Peyer's patch (tissue), 4 donors: ENCODE results near the gene CD40. TPM values are rescaled to one million over a fixed set of nuclear protein-coding genes. Genes with fewer than 3 reads are reported as not detected.

Experiments used
- DNase-seq, 3 donors: peaks; one replicate each; pipeline ENCODE4 v3.0.0-alpha.2; 2017 to 2019
- H3K27ac ChIP-seq, 4 donors: fragments of 200-600 bp; sonication (generic); one replicate each; pipeline ENCODE4 v1.5.1; 2016 to 2019
- H3K27me3 ChIP-seq, 2 donors: fragments of 200-600 bp; sonication (generic); one replicate each; pipeline ENCODE4 v1.5.1; 2019
- H3K36me3 ChIP-seq, 3 donors: fragments of 200-600 bp; sonication (generic); one replicate each; pipeline ENCODE4 v1.5.1; 2016 to 2019
- H3K4me1 ChIP-seq, 4 donors: fragments of 200-600 bp; sonication (generic); one replicate each; pipeline ENCODE4 v1.5.1; 2016 to 2019
- H3K4me3 ChIP-seq, 4 donors: fragments of 200-600 bp; sonication (generic); 1 replicate in 3 of 4; 2 replicates in 1 of 4; pipeline ENCODE4 v1.5.1; 2016 to 2019; ENCODE audit warnings: mild to moderate bottlenecking in 1 of 4
- H3K9me3 ChIP-seq, 4 donors: fragments of 200-600 bp; sonication (generic); one replicate each; pipeline ENCODE4 v1.5.1; 2016 to 2019; ENCODE audit warnings: mild to moderate bottlenecking in 1 of 4
- POLR2A ChIP-seq, 2 donors: fragments of 450-650 bp; IDR thresholded peaks; one replicate each; pipeline ENCODE4 v1.5.1; 2017; ENCODE audit warnings: antibody characterized with exemption in 2 of 2, mild to moderate bottlenecking in 2 of 2, moderate library complexity in 2 of 2
- total RNA-seq, 4 donors: library from RNA; depleted of rRNA; stranded (reverse); fragments of >200 nt; gene quantifications; one replicate each; pipeline ENCODE4 v1.1.0, GENCODE V29; 2016
- TF ChIP-seq, protein P1 (sequence below), 6 experiments: fragments of 450-650 bp in 4 of 6; fragments of 200-600 bp in 2 of 6; sonication (generic) in 1 of 6; IDR thresholded peaks; one replicate each; pipeline ENCODE4 v1.5.1; 2017 to 2019; ENCODE audit warnings: antibody characterized with exemption in 6 of 6, mild to moderate bottlenecking in 3 of 6, moderate library complexity in 1 of 6

CD40 gene
- total RNA-seq, 4 donors from 2014 or later: 1.6 to 17.6 (median 9.3) TPM

DNA sequence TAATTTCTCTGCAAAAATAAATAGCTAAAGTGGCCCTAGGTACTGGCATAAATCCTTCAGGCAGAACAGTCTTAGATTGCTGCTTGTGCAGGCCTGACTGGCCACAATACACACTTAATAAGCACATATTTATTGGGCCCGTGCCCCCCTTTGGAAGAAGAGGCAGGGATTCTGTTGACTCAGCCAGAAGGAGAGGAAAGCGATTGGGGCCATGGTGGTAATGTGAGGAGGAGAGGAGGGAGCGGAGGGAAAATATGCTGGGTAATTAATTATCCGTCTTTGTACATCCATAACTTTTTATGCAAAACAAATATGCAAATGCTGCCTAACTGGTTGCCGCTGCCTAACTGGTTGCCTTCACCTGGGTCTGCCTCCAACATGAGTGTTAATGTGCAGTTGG lies 36.2 kb downstream of the CD40 start:
- no peak for DNase-seq
- Histone ChIP-seq H3K4me1 (no peaks in the 10 kb centered on the region), H3K27ac (no peak overlapping the region), H3K4me3 (no peak overlapping the region), H3K9me3 (no peaks in the 10 kb centered on the region), H3K27me3 (no peaks in the 10 kb centered on the region), H3K36me3 (no peaks in the 10 kb centered on the region)
- TF ChIP-seq POLR2A (IDR thresholded peaks at IDR 0.05): no peak
- TF ChIP-seq, protein P1, sequence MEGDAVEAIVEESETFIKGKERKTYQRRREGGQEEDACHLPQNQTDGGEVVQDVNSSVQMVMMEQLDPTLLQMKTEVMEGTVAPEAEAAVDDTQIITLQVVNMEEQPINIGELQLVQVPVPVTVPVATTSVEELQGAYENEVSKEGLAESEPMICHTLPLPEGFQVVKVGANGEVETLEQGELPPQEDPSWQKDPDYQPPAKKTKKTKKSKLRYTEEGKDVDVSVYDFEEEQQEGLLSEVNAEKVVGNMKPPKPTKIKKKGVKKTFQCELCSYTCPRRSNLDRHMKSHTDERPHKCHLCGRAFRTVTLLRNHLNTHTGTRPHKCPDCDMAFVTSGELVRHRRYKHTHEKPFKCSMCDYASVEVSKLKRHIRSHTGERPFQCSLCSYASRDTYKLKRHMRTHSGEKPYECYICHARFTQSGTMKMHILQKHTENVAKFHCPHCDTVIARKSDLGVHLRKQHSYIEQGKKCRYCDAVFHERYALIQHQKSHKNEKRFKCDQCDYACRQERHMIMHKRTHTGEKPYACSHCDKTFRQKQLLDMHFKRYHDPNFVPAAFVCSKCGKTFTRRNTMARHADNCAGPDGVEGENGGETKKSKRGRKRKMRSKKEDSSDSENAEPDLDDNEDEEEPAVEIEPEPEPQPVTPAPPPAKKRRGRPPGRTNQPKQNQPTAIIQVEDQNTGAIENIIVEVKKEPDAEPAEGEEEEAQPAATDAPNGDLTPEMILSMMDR (IDR thresholded peaks at IDR 0.05): no peak

DNA sequence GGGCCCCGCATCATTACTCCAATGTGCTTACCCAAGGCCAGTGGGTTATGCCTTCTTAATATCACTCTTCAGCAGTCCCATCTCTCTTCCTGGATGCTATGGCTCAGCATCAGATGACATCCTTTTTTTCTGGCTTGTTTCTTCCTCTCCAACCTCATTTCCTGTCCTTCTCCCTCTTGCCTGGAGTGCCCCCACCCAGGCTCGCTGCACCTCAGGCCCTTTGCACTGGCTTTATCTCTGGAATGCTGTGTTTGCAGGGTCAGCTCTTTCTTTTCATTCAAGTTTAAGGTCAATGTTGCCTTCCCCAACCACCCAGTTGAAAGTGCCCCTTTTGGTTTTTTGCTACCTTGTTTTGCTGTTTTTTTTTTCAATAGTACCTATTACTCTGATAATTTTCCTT lies 36.7 kb downstream of the CD40 start:
- TF ChIP-seq POLR2A (IDR thresholded peaks at IDR 0.05): no peak
- TF ChIP-seq, protein P1 (IDR thresholded peaks at IDR 0.05): no peak
- H3K27me3 ChIP-seq: no peaks in the 10 kb centered on the region
- H3K9me3 ChIP-seq: no peaks in the 10 kb centered on the region
- H3K27ac ChIP-seq: no peak overlapping the region
- no peaks in the 10 kb centered on the region for H3K4me1 ChIP-seq
- no peak for DNase-seq
- H3K36me3 ChIP-seq: no peaks in the 10 kb centered on the region
- no peak overlapping the region for H3K4me3 ChIP-seq

DNA sequence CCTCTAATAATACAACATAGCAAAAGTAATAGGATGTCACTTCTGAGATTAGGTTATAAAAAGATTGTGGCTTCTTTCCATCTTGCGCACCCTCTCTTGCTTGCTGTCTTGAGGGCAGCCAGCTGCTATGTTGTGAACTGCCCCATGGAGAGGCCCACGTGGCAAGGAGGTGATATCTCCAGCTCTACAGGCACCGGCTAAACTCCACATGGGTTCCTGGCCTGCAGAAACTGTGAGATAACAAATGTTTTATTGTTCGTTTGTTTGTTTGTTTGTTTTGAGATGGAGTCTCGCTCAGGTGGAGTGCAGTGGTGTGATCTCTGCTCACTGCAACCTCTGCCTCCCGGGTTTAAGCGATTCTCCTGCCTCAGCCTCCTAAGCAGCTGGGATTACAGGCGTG lies 38.0 kb downstream of the CD40 start:
- Histone ChIP-seq H3K27ac (no peak overlapping the region), H3K9me3 (no peaks in the 10 kb centered on the region), H3K27me3 (no peaks in the 10 kb centered on the region), H3K4me1 (no peaks in the 10 kb centered on the region), H3K4me3 (no peak overlapping the region), H3K36me3 (no peaks in the 10 kb centered on the region)
- TF ChIP-seq, protein P1 (IDR thresholded peaks at IDR 0.05): no peak
- no peak for TF ChIP-seq POLR2A (IDR thresholded peaks at IDR 0.05)
- no peak for DNase-seq

DNA sequence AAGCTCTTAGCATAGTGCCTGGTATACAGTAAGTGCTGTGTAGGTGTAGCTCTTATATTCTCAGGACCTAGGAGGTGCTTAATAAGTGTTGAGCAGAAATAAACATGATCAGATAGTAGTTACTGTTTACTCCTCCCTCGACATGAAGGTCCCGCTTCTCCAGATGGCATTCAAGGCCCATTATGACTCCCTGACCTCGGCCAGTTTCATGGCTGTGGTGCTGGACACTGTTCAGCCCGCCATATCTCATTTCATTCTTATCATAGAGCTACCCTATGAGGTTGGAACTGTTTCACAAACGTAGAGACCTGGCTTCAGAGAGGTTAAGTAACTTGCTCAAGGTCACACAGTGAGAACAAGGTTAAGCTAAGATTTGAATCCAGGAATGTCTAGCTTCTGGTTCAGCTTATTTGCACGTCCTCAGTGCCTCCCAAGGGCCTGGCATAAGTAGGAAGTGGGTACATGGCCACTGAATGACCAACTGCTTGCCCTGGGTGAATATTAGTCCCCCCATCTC lies 39.0 kb downstream of the CD40 start:
- Histone ChIP-seq H3K36me3 (no peaks in the 10 kb centered on the region), H3K4me3 (no peak overlapping the region), H3K27me3 (no peaks in the 10 kb centered on the region), H3K4me1 (no peaks in the 10 kb centered on the region), H3K27ac (no peak overlapping the region), H3K9me3 (no peaks in the 10 kb centered on the region)
- TF ChIP-seq, protein P1 (IDR thresholded peaks at IDR 0.05): no peak
- TF ChIP-seq POLR2A (IDR thresholded peaks at IDR 0.05): no peak
- DNase-seq: no peak

DNA sequence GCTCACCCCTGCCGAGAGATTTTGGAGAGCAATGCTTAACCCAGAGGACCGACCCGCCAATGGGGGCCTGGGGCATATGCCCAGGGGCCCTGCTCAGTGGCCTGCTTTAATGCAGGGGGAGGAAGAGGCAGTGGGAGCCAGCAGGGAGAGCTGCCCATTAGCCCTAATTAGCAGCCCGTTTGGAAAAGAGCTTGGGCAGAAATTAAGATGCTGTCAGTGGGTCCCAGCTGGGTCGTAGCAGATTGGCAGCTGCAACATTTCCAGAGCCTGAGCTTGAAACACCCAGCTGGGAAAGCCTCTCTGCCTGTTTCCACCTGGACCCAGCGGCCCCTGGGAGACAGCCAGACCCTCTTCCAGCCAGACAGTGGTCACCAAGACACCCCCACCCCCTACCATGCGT lies 39.5 kb downstream of the CD40 start:
- Histone ChIP-seq H3K27ac (no peak overlapping the region), H3K4me3 (no peak overlapping the region), H3K36me3 (no peaks in the 10 kb centered on the region), H3K4me1 (no peaks in the 10 kb centered on the region), H3K9me3 (no peaks in the 10 kb centered on the region), H3K27me3 (no peaks in the 10 kb centered on the region)
- TF ChIP-seq, protein P1 (IDR thresholded peaks at IDR 0.05): no peak
- TF ChIP-seq POLR2A (IDR thresholded peaks at IDR 0.05): no peak
- no peak for DNase-seq

DNA sequence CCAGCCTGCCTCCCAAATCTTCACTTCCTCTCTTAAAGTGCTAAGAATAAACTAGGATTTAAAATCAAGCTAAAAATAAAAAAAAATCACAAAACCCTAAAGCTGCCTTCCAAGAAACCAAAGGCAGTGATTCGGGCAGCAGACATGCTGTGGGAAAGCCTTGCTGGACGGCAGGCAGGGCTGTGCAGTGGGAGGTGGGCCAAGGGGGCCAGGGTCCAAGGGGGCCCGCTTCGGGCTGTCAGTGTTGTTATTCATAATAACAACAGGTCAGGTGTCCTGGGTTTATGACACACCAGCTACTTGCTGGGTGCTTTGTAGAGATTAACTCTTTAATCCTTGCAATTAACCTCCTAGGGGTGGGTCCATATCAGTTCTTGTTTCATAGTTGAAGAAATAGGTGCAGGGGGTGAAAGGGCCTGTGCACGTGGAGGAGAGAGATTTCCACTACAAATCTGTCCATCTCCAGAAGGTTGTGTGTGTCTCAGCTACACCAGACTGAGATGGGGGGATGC lies 40.4 kb downstream of the CD40 start:
- Histone ChIP-seq H3K27ac (no peak overlapping the region), H3K27me3 (no peaks in the 10 kb centered on the region), H3K4me1 (no peaks in the 10 kb centered on the region), H3K9me3 (no peaks in the 10 kb centered on the region), H3K36me3 (no peaks in the 10 kb centered on the region), H3K4me3 (no peak overlapping the region)
- DNase-seq: no peak
- TF ChIP-seq POLR2A (IDR thresholded peaks at IDR 0.05): no peak
- TF ChIP-seq, protein P1 (IDR thresholded peaks at IDR 0.05): no peak
